MG63 (cell line): ENCODE measurements around the gene TOMM40L. TPM values are rescaled to one million over a fixed set of nuclear protein-coding genes. Genes with fewer than 3 reads are reported as not detected.
A peak's percentile ranks its signal among the peaks of the same experiment; 100 is the strongest.
"Not testable (repeated sequence)": the region's sequence is repeated elsewhere in the genome, so short reads cannot be mapped to it uniquely, and the experiment has no call there.

ENCODE experiments used
- DNase-seq: peaks from one replicate; pipeline ENCODE4 v3.0.0-alpha.2; 2020
- H3K27me3 ChIP-seq: fragments of 250-450 bp; sonication (Bioruptor Pico); 2 replicates; pipeline ENCODE4 v1.5.1; 2020; ENCODE audit warnings: mild to moderate bottlenecking, moderate library complexity
- H3K36me3 ChIP-seq: fragments of 250-450 bp; sonication (Bioruptor Pico); 2 replicates; pipeline ENCODE4 v1.5.1; 2020; ENCODE audit warnings: mild to moderate bottlenecking, moderate library complexity
- H3K4me3 ChIP-seq: fragments of 250-450 bp; sonication (Bioruptor Pico); 2 replicates; pipeline ENCODE4 v1.5.1; 2020; ENCODE audit warnings: mild to moderate bottlenecking, moderate library complexity
- H3K9me3 ChIP-seq: fragments of 250-450 bp; sonication (Bioruptor Pico); 2 replicates; pipeline ENCODE4 v1.5.1; 2020; ENCODE audit warnings: mild to moderate bottlenecking, moderate library complexity
- total RNA-seq: library from RNA; depleted of rRNA; stranded (reverse); fragments of >200 nt; shearing (Covaris generic); gene quantifications from 2 replicates; pipeline ENCODE4 v1.2.3, GENCODE V29; 2014; ENCODE audit warnings: low replicate concordance

The TOMM40L gene
- total RNA-seq, 1 experiment from 2014 or later: 24.0 TPM

- H3K4me3 ChIP-seq: peak overlapping the region; percentile 99
- peaks cover 27% of the 10 kb centered on the region for H3K36me3 ChIP-seq
- peak; percentile 64 for DNase-seq
These were observed 1.5 kb downstream of the TOMM40L start for GRCh38 chr1:161227196-161227871.

DNA sequence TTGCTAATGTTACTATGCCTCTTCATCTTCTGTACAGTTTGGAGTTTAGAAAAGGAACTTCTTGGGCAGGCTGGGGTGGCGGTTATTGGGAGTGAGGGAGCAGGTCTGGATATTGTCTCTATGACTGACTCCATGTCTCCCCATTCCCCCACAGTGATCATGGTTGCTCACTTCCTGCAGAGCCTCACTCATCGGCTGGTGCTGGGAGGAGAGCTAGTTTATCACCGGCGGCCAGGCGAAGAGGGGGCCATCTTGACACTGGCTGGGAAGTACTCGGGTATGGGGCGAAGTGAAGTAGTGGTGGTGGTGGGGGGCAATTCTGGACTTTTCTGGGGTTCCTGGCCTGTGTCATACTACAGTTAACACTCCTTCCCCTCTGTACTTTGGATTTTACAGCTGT is 2.2 kb downstream of the TOMM40L start:
- Histone ChIP-seq H3K4me3 (no peak overlapping the region), H3K27me3 (no peaks in the 10 kb centered on the region), H3K36me3 (peaks cover 27% of the 10 kb centered on the region), H3K9me3 (no peaks in the 10 kb centered on the region)
- DNase-seq: no peak

More at GRCh38 chr1:161227196-161227871, 1.5 kb downstream of the TOMM40L start:
- no peaks in the 10 kb centered on the region for H3K27me3 ChIP-seq
- H3K9me3 ChIP-seq: no peaks in the 10 kb centered on the region

DNA sequence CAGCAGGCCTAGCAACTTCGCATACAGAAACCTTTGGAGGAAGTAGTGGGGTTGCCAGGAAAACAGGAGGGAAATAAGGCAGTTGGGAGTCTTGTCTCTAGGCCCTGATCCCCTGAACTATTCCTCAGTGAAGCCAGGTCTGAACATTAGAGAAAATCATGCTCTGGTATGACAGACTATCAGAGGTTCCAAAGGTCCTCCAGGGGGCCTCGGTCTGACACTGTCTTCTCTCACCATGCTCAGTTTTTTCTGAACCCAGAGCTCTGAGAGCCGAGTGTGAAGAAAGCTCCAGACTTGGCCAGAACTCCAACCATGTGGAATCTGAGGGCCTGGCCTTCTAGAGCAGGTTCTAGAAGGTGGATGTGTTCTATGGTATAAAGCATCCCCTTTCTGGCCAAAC is 4.0 kb downstream of the TOMM40L start:
- Histone ChIP-seq H3K4me3 (no peak overlapping the region), H3K27me3 (no peaks in the 10 kb centered on the region), H3K9me3 (no peaks in the 10 kb centered on the region), H3K36me3 (peaks cover 27% of the 10 kb centered on the region)
- DNase-seq: no peak

DNA sequence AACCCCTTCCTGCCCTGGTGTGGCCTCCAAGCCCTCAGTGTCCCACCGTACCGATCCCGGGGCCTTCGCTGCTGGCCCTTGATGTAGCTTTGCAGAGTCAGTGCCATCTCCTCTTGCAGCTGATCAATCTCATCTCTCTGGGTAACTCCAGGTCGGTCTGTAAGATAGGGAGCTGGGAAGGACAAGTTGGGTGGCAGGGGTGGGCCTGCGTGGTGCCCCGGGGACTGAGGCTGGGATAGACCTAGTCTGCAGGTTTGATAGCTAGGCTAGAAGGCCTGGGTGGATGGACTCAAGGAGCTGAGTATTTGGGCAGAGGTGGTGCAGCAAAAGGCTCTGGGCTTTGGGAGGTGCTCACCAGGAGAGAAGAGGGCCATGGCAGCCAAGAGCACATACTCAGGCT is 4.9 kb downstream of the TOMM40L start:
- Histone ChIP-seq H3K27me3 (no peaks in the 10 kb centered on the region), H3K4me3 (no peak overlapping the region), H3K36me3 (peaks cover 27% of the 10 kb centered on the region), H3K9me3 (no peaks in the 10 kb centered on the region)
- no peak for DNase-seq

GRCh38 chr1:161233102-161233501 is 7.2 kb downstream of the TOMM40L start:
- H3K9me3 ChIP-seq: no peaks in the 10 kb centered on the region
- H3K36me3 ChIP-seq: peaks cover 20% of the 10 kb centered on the region
- H3K4me3 ChIP-seq: no peak overlapping the region
- H3K27me3 ChIP-seq: no peaks in the 10 kb centered on the region
- DNase-seq: no peak

GRCh38 chr1:161235957-161236775 is 10.3 kb downstream of the TOMM40L start:
- no peak overlapping the region for H3K4me3 ChIP-seq
- H3K9me3 ChIP-seq: no peaks in the 10 kb centered on the region

DNA sequence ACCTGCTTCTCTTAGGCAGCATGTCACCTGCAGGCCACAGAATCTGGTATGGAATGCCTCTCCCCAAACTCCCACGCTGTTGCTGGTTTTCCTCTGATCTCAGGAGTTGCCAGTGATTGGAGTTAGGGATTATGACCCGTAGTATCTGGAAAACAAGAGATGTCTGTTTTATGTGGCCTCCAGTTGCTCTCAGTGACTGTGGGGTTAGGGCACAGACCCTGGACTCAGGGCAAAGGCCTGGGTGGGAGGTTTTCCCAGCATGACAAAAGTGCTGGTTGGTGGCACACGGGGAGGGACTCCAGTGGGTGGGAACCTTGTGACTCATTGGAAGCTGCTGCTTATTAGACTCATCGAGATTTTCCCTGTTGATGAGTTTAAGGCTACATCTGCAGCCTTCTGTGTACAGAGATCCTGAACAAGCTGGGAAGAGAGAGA is 12.2 kb downstream of the TOMM40L start, which contains the start of gene NR1I3:
Gene NR1I3 (minus strand): TSS at position 165 of the 435 bp plus-strand sequence. CDS start 1,638 bp downstream, outside the sequence.
- Histone ChIP-seq H3K27me3 (no peaks in the 10 kb centered on the region), H3K9me3 (no peaks in the 10 kb centered on the region), H3K36me3 (no peaks in the 10 kb centered on the region), H3K4me3 (no peak within 1 kb of the TSS)
- DNase-seq: no peak

More at GRCh38 chr1:161235957-161236775, 10.3 kb downstream of the TOMM40L start:
- no peak for DNase-seq
- Histone ChIP-seq H3K27me3 (no peaks in the 10 kb centered on the region), H3K36me3 (no peaks in the 10 kb centered on the region)

GRCh38 chr1:161241682-161242081 is 15.8 kb downstream of the TOMM40L start:
- Histone ChIP-seq H3K9me3 (no peaks in the 10 kb centered on the region), H3K4me3 (no peak overlapping the region), H3K36me3 (no peaks in the 10 kb centered on the region), H3K27me3 (no peaks in the 10 kb centered on the region)
- no peak for DNase-seq

GRCh38 chr1:161242313-161242712 is 16.5 kb downstream of the TOMM40L start:
- Histone ChIP-seq H3K9me3 (no peaks in the 10 kb centered on the region), H3K27me3 (no peaks in the 10 kb centered on the region), H3K36me3 (no peaks in the 10 kb centered on the region), H3K4me3 (no peak overlapping the region)
- no peak for DNase-seq

- H3K9me3 ChIP-seq: no peaks in the 10 kb centered on the region
- no peak for DNase-seq
- H3K4me3 ChIP-seq: no peak overlapping the region
- no peaks in the 10 kb centered on the region for H3K36me3 ChIP-seq
- no peaks in the 10 kb centered on the region for H3K27me3 ChIP-seq
These were observed 19.0 kb downstream of the TOMM40L start for GRCh38 chr1:161244888-161245287.

DNA sequence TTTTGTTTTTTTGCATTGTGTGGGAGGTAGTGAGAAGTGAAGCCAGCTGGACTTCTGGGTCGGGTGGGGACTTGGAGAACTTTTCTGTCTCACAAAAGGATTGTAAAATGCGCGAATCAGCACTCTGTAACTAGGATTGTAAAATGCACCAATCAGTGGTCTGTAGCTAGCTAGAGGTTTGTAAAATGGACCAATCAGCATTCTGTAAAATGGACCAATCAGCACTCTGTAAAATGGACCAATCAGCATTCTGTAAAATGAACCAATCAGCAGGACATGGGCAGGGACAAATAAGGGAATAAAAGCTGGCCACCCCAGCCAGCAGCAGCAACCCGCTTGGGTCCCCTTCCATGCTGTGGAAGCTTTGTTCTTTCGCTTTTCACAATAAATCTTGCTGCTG is 24.2 kb downstream of the TOMM40L start:
- not testable (repeated sequence) for DNase-seq, H3K36me3 ChIP-seq, H3K9me3 ChIP-seq, H3K4me3 ChIP-seq, H3K27me3 ChIP-seq

GRCh38 chr1:161250829-161251228 is 25.0 kb downstream of the TOMM40L start:
- Histone ChIP-seq H3K36me3 (no peaks in the 10 kb centered on the region), H3K4me3 (no peak overlapping the region), H3K27me3 (no peaks in the 10 kb centered on the region), H3K9me3 (no peaks in the 10 kb centered on the region)
- DNase-seq: no peak

DNA sequence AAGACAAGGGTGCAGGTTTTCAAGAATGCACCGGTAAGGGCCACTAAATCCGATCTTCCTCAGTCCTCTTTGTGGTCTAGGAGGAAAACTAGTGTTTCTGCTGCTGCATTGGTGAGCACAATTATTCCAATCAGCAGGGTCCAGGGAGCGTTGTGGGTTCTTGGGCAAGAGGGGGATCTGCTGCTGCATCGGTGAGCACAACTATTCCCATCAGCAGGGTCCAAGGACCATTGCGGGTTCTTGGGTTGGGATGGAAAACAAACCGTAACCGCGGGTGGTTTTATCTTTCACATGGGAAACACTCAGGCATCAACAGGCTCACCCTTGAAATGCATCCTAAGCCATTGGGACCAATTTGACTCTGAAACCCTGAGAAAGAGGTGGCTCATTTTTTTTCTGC is 25.7 kb downstream of the TOMM40L start:
- no peaks in the 10 kb centered on the region for H3K9me3 ChIP-seq
- no peaks in the 10 kb centered on the region for H3K36me3 ChIP-seq
- no peak for DNase-seq
- no peaks in the 10 kb centered on the region for H3K27me3 ChIP-seq
- no peak overlapping the region for H3K4me3 ChIP-seq

DNA sequence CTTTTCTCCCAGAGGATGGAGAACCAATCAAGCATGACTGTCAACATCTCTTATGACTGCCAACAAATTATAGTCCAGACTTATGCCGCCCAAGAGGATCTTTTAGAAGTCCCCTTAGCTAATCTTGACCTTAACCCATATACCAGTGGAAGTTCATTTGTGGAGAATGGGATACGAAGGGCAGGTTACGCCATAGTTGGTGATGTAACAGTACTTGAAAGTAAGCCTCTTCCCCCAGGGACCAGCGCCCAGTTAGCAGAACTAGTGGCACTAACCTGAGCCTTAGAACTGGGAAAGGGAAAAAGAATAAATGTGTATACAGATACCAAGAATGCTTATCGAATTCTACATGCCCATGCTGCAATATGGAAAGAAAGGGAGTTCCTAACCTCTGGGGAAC is 29.4 kb downstream of the TOMM40L start:
- H3K36me3 ChIP-seq, H3K9me3 ChIP-seq, DNase-seq, H3K4me3 ChIP-seq: not testable (repeated sequence)
- peaks cover 19% of the 10 kb centered on the region for H3K27me3 ChIP-seq

GRCh38 chr1:161255955-161256520 is 30.2 kb downstream of the TOMM40L start:
- not testable (repeated sequence) for DNase-seq, H3K36me3 ChIP-seq, H3K4me3 ChIP-seq, H3K9me3 ChIP-seq
- peaks cover 26% of the 10 kb centered on the region for H3K27me3 ChIP-seq

DNA sequence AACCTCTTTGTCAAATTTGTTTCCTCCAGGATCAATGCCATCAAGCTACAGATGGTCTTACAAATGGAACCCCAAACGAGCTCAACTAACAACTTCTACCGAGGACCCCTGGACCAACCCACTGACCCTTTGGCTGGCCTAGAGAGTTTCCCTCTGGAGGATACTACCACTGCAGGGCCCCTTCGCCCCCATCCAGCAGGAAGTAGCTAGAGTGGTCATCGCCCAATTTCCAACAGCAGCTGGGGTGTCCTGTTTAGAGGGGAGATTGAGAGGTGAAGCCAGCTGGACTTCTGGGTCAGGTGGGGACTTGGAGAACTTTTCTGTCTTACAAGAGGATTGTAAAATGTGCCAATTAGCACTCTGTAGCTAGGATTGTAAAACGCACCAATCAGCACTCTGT is 31.2 kb downstream of the TOMM40L start:
- H3K4me3 ChIP-seq, H3K9me3 ChIP-seq, DNase-seq, H3K36me3 ChIP-seq: not testable (repeated sequence)
- H3K27me3 ChIP-seq: peaks cover 35% of the 10 kb centered on the region
